Ishikawa (cell line): ENCODE data around the gene SEMG2.

Experiments
- CEBPB ChIP-seq: IDR thresholded peaks from 2 replicates; pipeline ENCODE4 v1.6.1; 2012
- CREB1 ChIP-seq: IDR thresholded peaks from 2 replicates; pipeline ENCODE4 v1.6.1; 2012; ENCODE audit warnings: low read depth
- EGR1 ChIP-seq: IDR thresholded peaks from 2 replicates; pipeline ENCODE4 v1.6.1; 2012
- EP300 ChIP-seq: IDR thresholded peaks from 2 replicates; pipeline ENCODE4 v1.6.1; 2012; ENCODE audit warnings: borderline replicate concordance
- FOXM1 ChIP-seq: IDR thresholded peaks from 2 replicates; pipeline ENCODE4 v1.6.1; 2012; ENCODE audit warnings: low read depth, borderline replicate concordance
- MAX ChIP-seq: IDR thresholded peaks from 2 replicates; pipeline ENCODE4 v1.6.1; 2012
- NFIC ChIP-seq: IDR thresholded peaks from 2 replicates; pipeline ENCODE4 v1.6.1; 2012
- RAD21 ChIP-seq: IDR thresholded peaks from 2 replicates; pipeline ENCODE4 v1.6.1; 2012; ENCODE audit warnings: low read depth
- REST ChIP-seq: IDR thresholded peaks from 2 replicates; pipeline ENCODE4 v1.6.1; 2012; ENCODE audit warnings: low read depth, mild to moderate bottlenecking
- TAF1 ChIP-seq: IDR thresholded peaks from 2 replicates; pipeline ENCODE4 v1.6.1; 2012; ENCODE audit warnings: low read depth, mild to moderate bottlenecking
- TCF12 ChIP-seq: IDR thresholded peaks from 2 replicates; pipeline ENCODE4 v1.6.1; 2012; ENCODE audit warnings: low read depth
- TEAD4 ChIP-seq: IDR thresholded peaks from 2 replicates; pipeline ENCODE4 v1.6.1; 2012
- USF1 ChIP-seq: IDR thresholded peaks from 2 replicates; pipeline ENCODE4 v1.6.1; 2012
- YY1 ChIP-seq: IDR thresholded peaks from 2 replicates; pipeline ENCODE4 v1.6.1; 2012; ENCODE audit warnings: low read depth
- ZBTB7A ChIP-seq: IDR thresholded peaks from 2 replicates; pipeline ENCODE4 v1.6.1; 2012; ENCODE audit warnings: low read depth

SEMG2 gene

GRCh38 chr20:45226287-45226686 is 5.1 kb downstream of the SEMG2 start:
- TF ChIP-seq YY1: no peak
- TF ChIP-seq EGR1: no peak
- no peak for TF ChIP-seq REST
- TF ChIP-seq FOXM1: no peak
- no peak for TF ChIP-seq USF1

GRCh38 chr20:45229264-45230056 is 8.3 kb downstream of the SEMG2 start:
- no peak for TF ChIP-seq FOXM1
- TF ChIP-seq CEBPB: no peak
- no peak for TF ChIP-seq NFIC
- TF ChIP-seq EGR1: no peak
- peak; percentile 75 for TF ChIP-seq RAD21

- TF ChIP-seq CEBPB: no peak
- TF ChIP-seq EP300: no peak
- no peak for TF ChIP-seq TEAD4
- TF ChIP-seq FOXM1: no peak
- TF ChIP-seq NFIC: no peak
- no peak for TF ChIP-seq EGR1
- no peak for TF ChIP-seq RAD21
- TF ChIP-seq USF1: no peak
- no peak for TF ChIP-seq TAF1
- no peak for TF ChIP-seq ZBTB7A
- TF ChIP-seq YY1: no peak
- TF ChIP-seq CREB1: no peak
- TF ChIP-seq TCF12: no peak
Measured at GRCh38 chr20:45230631-45231030, 9.5 kb downstream of the SEMG2 start.

GRCh38 chr20:45235995-45236394 is 14.8 kb downstream of the SEMG2 start:
- TF ChIP-seq RAD21 (peak; percentile 80), TAF1 (no peak), YY1 (peak; percentile 80; the same call in 1 of the 2 replicates), TCF12 (no peak)

- TF ChIP-seq YY1 (no peak), REST (no peak), EP300 (no peak), TAF1 (no peak), EGR1 (no peak), USF1 (no peak), NFIC (no peak), TEAD4 (no peak)
Measured at GRCh38 chr20:45238139-45238538, 17.0 kb downstream of the SEMG2 start.

GRCh38 chr20:45246109-45246508 is 24.9 kb downstream of the SEMG2 start:
- TF ChIP-seq USF1: no peak
- TF ChIP-seq CEBPB: no peak
- no peak for TF ChIP-seq REST
- TF ChIP-seq FOXM1: no peak
- TF ChIP-seq EP300: no peak
- TF ChIP-seq YY1: no peak
- TF ChIP-seq MAX: no peak
- TF ChIP-seq TCF12: no peak
- no peak for TF ChIP-seq ZBTB7A
- TF ChIP-seq TEAD4: no peak
- no peak for TF ChIP-seq RAD21
- no peak for TF ChIP-seq NFIC
- TF ChIP-seq EGR1: no peak
- TF ChIP-seq CREB1: no peak
- TF ChIP-seq TAF1: no peak
